ENCODE measurements around the gene PPP1R10.

The PPP1R10 gene

GRCh38 chr6:30619561-30619960, 2.5 kb upstream of the PPP1R10 start:
- no peak for DNase-seq (ENCODE audit: low read depth)

GRCh38 chr6:30618270-30618797, 1.3 kb upstream of the PPP1R10 start:
- no peak for DNase-seq (ENCODE audit: low read depth)

- peak; percentile 98 for DNase-seq (ENCODE audit: low read depth)
Observed at GRCh38 chr6:30617565-30618269, 674 bp upstream of the PPP1R10 start, which contains the start of gene MRPS18B. Gene MRPS18B (plus strand): TSS chr6:30617840. CDS start chr6:30617866, 26 bp downstream.

GRCh38 chr6:30615958-30616810, 859 bp downstream of the PPP1R10 start:
- DNase-seq (ENCODE audit: low read depth), result no peak

GRCh38 chr6:30615219-30615957, 1.7 kb downstream of the PPP1R10 start:
- no peak for DNase-seq (ENCODE audit: low read depth)

GRCh38 chr6:30614843-30615218, 2.2 kb downstream of the PPP1R10 start:
- peak; percentile 83 for DNase-seq (ENCODE audit: low read depth)

- DNase-seq (ENCODE audit: low read depth), result no peak
Observed at GRCh38 chr6:30614044-30614842, 2.8 kb downstream of the PPP1R10 start.

- no peak for DNase-seq (ENCODE audit: low read depth)
Observed at GRCh38 chr6:30613251-30614043, 3.6 kb downstream of the PPP1R10 start.

GRCh38 chr6:30612687-30613248, 4.3 kb downstream of the PPP1R10 start:
- DNase-seq (ENCODE audit: low read depth), result no peak

- DNase-seq (ENCODE audit: low read depth), result no peak
Observed at GRCh38 chr6:30612213-30612612, 4.8 kb downstream of the PPP1R10 start.

- DNase-seq (ENCODE audit: low read depth), result no peak
Observed at GRCh38 chr6:30611856-30612194, 5.2 kb downstream of the PPP1R10 start.

GRCh38 chr6:30611150-30611855, 5.7 kb downstream of the PPP1R10 start:
- no peak for DNase-seq (ENCODE audit: low read depth)

GRCh38 chr6:30610065-30610464, 7.0 kb downstream of the PPP1R10 start:
- DNase-seq (ENCODE audit: low read depth), result no peak

- no peak for DNase-seq (ENCODE audit: low read depth)
Observed at GRCh38 chr6:30603961-30604360, 13.1 kb downstream of the PPP1R10 start.

- DNase-seq (ENCODE audit: low read depth), result no peak
Observed at GRCh38 chr6:30601815-30602641, 15.0 kb downstream of the PPP1R10 start.

- no peak for DNase-seq (ENCODE audit: low read depth)
Observed at GRCh38 chr6:30601436-30601814, 15.6 kb downstream of the PPP1R10 start.

GRCh38 chr6:30600451-30600961, 16.5 kb downstream of the PPP1R10 start:
- no peak for DNase-seq (ENCODE audit: low read depth)

- DNase-seq (ENCODE audit: low read depth), result no peak
Observed at GRCh38 chr6:30599625-30600324, 17.3 kb downstream of the PPP1R10 start.

Measured in activated gamma-delta T cell treated with anti-CD3 and anti-CD28 coated beads, Interleukin-2, amount 50 U/mL, for 16 hours (primary cell).